ENCODE data around the gene FAM110A. TPM values are rescaled to one million over a fixed set of nuclear protein-coding genes. Genes with fewer than 3 reads are reported as not detected.

FAM110A gene
- total and polyA plus RNA-seq, 2 donors (not counting 3 experiments of a cell fraction or from before 2014, with no cell fraction given): 4.6 to 5.4 TPM

DNA sequence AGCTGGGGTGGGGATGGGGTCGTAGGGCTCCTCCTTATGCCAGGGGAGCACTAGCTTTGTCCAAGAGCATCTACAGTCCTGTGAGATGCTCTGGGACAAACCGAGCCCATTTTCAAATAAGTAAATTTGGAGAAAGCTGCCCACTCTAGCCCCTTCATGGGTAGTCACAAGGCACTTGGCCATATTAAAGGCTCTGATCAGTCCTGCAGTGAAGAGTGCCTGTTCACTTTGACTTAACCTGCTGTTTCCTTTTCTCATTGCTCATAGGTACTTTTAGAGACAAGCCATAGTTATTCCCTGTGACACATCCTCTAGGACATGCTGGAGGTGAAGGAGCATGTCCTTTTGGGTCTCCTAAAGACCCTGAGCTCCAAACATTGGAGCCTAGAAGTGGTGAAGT is 38.4 kb downstream of the FAM110A start:
- H3K27me3 ChIP-seq (ENCODE audit: control insufficient read depth in 2 of 2, insufficient read depth in 2 of 2, low read length in 2 of 2): peaks cover 0 to 1% of the 10 kb centered on the region in 2 experiments
- FAIRE-seq (no peak), DNase-seq (ENCODE audit: low read depth, low spot score) (no peak)
- no peaks in the 10 kb centered on the region for H3K9me3 ChIP-seq (replicated peaks; ENCODE audit: control insufficient read depth, insufficient read depth, low read length)
- intact Hi-C loops (cut with micrococcal nuclease): no loop called here
- POLR2A ChIA-PET: no interaction called here
- CTCF ChIA-PET: interaction anchor here (0.8 to 1.7 kb wide), 3 partner anchors 11 to 53 kb away, joined by 3 to 5 read pairs (median 3); no protein-coding TSS in a partner anchor
- H3K9me1 ChIP-seq (replicated peaks; ENCODE audit: control insufficient read depth, extremely low read depth, insufficient read depth, low read length): no peaks in the 10 kb centered on the region
- dilution Hi-C loops (cut with MboI; ENCODE audit: extremely low pct_ligation_motif_present, low sequenced_read_pairs): no loop called here
- no peak for TF ChIP-seq GATA2 (IDR thresholded peaks at IDR 0.05; ENCODE audit: insufficient read depth, insufficient read length, low read depth, low read length)
- TF ChIP-seq, protein P1, sequence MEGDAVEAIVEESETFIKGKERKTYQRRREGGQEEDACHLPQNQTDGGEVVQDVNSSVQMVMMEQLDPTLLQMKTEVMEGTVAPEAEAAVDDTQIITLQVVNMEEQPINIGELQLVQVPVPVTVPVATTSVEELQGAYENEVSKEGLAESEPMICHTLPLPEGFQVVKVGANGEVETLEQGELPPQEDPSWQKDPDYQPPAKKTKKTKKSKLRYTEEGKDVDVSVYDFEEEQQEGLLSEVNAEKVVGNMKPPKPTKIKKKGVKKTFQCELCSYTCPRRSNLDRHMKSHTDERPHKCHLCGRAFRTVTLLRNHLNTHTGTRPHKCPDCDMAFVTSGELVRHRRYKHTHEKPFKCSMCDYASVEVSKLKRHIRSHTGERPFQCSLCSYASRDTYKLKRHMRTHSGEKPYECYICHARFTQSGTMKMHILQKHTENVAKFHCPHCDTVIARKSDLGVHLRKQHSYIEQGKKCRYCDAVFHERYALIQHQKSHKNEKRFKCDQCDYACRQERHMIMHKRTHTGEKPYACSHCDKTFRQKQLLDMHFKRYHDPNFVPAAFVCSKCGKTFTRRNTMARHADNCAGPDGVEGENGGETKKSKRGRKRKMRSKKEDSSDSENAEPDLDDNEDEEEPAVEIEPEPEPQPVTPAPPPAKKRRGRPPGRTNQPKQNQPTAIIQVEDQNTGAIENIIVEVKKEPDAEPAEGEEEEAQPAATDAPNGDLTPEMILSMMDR (IDR thresholded peaks at IDR 0.05; ENCODE audit: extremely low read depth in 1 of 2, insufficient read depth in 1 of 2, low read depth in 1 of 2, low read length in 2 of 2): no peak
- TF ChIP-seq EZH2 (IDR thresholded peaks at IDR 0.05; ENCODE audit: borderline replicate concordance, low read depth, low read length, severe bottlenecking): no peak
- no peak for TF ChIP-seq FOS (IDR thresholded peaks at IDR 0.05; ENCODE audit: borderline replicate concordance, insufficient read depth, low read length)
- TF ChIP-seq JUN (IDR thresholded peaks at IDR 0.05; ENCODE audit: borderline replicate concordance, insufficient read depth, insufficient read length, low read depth): no peak
- TF ChIP-seq, protein P2, sequence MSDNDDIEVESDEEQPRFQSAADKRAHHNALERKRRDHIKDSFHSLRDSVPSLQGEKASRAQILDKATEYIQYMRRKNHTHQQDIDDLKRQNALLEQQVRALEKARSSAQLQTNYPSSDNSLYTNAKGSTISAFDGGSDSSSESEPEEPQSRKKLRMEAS (IDR thresholded peaks at IDR 0.05; ENCODE audit: insufficient read depth, insufficient read length): no peak
- TF ChIP-seq POLR2AphosphoS5 (IDR thresholded peaks at IDR 0.05; ENCODE audit: insufficient read depth, low read depth, low read length): no peak
- no peak for TF ChIP-seq MYC (IDR thresholded peaks at IDR 0.05; ENCODE audit: low read depth, low read length)
- no peak for TF ChIP-seq POLR2A (IDR thresholded peaks at IDR 0.05; ENCODE audit: low read depth, low read length)
- H4K20me1 ChIP-seq (replicated peaks; ENCODE audit: control insufficient read depth, extremely low read depth, insufficient read depth, low read length): no peaks in the 10 kb centered on the region
- no peak overlapping the region for H3K4me2 ChIP-seq (ENCODE audit: insufficient read depth, low read length)
- BruUV-seq (replicated peaks): no TSS peak
- no peak overlapping the region for H3K9ac ChIP-seq (replicated peaks; ENCODE audit: extremely low read depth, insufficient read depth, low read length)
- no peak overlapping the region for H2AFZ ChIP-seq (ENCODE audit: low read depth, low read length)
- no peaks in the 10 kb centered on the region for H3K36me3 ChIP-seq (ENCODE audit: control insufficient read depth in 2 of 2, extremely low read depth in 1 of 2, insufficient read depth in 2 of 2, low read length in 2 of 2)
- no peaks in the 10 kb centered on the region for H3K79me2 ChIP-seq (ENCODE audit: control insufficient read depth, insufficient read depth, low read length)
- no peak overlapping the region for H3K27ac ChIP-seq (ENCODE audit: insufficient read depth, low read depth, low read length)
- H3K4me3 ChIP-seq (replicated peaks in 1 of 3; ENCODE audit: insufficient read depth in 1 of 3, low read depth in 1 of 3, low read length in 3 of 3): no peak overlapping the region
- H3K4me1 ChIP-seq (ENCODE audit: control insufficient read depth, extremely low read depth, insufficient read depth, low read length): no peaks in the 10 kb centered on the region
